ENCODE measurements around the gene TP53TG5. TPM values are rescaled to one million over a fixed set of nuclear protein-coding genes. Genes with fewer than 3 reads are reported as not detected.

Gene TP53TG5
- total and polyA plus RNA-seq, 10 of the 15 experiments (the other 5 are each of a cell fraction or from before 2014, with no cell fraction given) = 0.24 TPM; not detected in 9

DNA sequence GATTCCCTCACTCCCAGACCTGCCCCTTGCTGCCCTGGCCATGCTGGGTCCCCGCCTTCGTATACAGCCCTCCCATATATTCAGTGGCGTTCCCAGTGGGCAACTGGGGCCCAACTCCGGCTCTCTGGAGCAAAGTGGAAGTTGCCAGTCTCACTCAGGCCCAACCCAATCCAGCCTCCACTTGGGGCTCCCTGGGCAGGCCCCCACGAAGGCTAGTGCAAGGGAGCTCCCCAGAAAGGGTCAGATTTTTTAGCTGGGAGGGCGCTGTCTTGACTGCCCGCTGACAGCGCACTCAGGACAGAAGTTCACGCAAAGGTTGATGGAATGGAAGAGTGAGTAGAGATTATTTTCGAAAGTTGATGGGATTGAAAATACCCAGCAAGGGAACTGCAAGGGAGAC, 5.9 kb downstream of the TP53TG5 start:
- ChIA-PET CTCF (interaction anchor here (1.4 to 19.4 kb wide), 6 partner anchors 10 to 399 kb away, joined by 6 to 685 read pairs (median 70); partner anchors contain the start of genes PIGT and SYS1), POLR2A (interaction anchor here (0.9 kb wide), 1 partner anchor 64 kb away, joined by 4 read pairs; no protein-coding TSS in a partner anchor), SMC1A (ENCODE audit: uncharacterized antibody, unreplicated experiment) (interaction anchor here (1.0 to 19.8 kb wide), 7 partner anchors 9 to 399 kb away, joined by 4 to 440 read pairs (median 7); partner anchors contain the start of gene SYS1), RAD21 (ENCODE audit: unreplicated experiment) (interaction anchor here (1.2 to 17.6 kb wide), 3 partner anchors 10 to 65 kb away, joined by 5 to 394 read pairs (median 6); partner anchors contain the start of gene SYS1)
- Histone ChIP-seq H3K79me2 (ENCODE audit: control insufficient read depth, insufficient read depth, low read length) (no peaks in the 10 kb centered on the region), H3K9ac (ENCODE audit: control insufficient read depth, insufficient read depth, low read length) (no peak overlapping the region), H3K4me1 (ENCODE audit: control insufficient read depth, insufficient read depth, low read length) (peaks cover 27% of the 10 kb centered on the region), H3K9me3 (replicated peaks; ENCODE audit: control insufficient read depth, insufficient read depth, low read length) (no peaks in the 10 kb centered on the region), H3K36me3 (ENCODE audit: control insufficient read depth in 2 of 2, insufficient read depth in 2 of 2, low read length in 1 of 2) (peaks cover 0 to 1% of the 10 kb centered on the region in 2 experiments; a peak in 1 of 4 replicates), H2AFZ (ENCODE audit: control insufficient read depth, low read depth, low read length) (no peak overlapping the region), H3K4me3 (no peak overlapping the region), H3K4me2 (ENCODE audit: control insufficient read depth, insufficient read depth) (no peak overlapping the region), H3K27ac (ENCODE audit: control insufficient read depth, insufficient read depth) (no peak overlapping the region), H4K20me1 (ENCODE audit: control insufficient read depth, insufficient read depth) (no peaks in the 10 kb centered on the region), H3K27me3 (replicated peaks in 1 of 2; ENCODE audit: control insufficient read depth in 2 of 2, insufficient read depth in 2 of 2, low read length in 1 of 2) (no peaks in the 10 kb centered on the region)
- intact Hi-C loops (cut with micrococcal nuclease; ENCODE audit: unreplicated experiment) (no loop called here), in situ Hi-C loops (cut with MboI) (loop anchor here (5.0 kb wide), 1 partner anchor 65 kb away; no protein-coding TSS in a partner anchor)
- no peak for TF ChIP-seq NR2C1 (IDR thresholded peaks at IDR 0.05)
- TF ChIP-seq SIX5 (IDR thresholded peaks at IDR 0.05; ENCODE audit: low read depth, low read length, severe bottlenecking) = no peak
- no TSS peak for BruUV-seq (replicated peaks)
- DNase-seq (ENCODE audit: low read depth, low spot score) = no peak
- WGBS (ENCODE audit: insufficient coverage, insufficient replicate concordance, low lambda C conversion rate, missing lambda C conversion rate) = 88% methylated on average over 10 of the region's 10 CpGs
- no peak for FAIRE-seq
- no peak for ATAC-seq

DNA sequence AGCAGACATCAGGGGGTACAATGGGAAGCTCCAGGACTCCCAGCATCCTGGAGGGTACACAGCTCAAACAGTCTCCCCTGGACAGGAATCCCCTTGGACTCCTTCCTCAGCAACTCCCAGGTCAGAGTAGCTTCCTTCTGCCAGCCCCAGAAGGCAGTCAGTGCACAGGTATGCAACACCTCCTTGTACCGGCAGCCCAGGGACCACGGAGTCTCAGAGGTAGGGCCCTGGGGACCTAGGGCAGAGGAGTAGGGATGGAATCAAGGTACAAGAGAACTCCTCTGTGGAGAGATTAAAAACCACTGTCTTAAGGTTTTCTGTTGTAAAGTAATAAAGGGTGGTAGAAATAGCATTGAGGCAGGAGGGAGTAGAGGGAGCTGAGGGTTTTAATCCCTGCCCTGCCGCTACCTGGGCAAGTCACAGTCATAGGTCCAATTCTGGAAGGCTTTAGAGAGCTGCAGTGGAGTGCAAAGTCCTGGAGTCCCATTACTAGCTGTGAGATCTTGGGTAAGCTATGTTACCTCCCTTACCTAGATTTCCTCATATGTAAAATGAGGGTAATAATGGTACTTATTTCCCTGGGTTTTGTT, 7.5 kb downstream of the TP53TG5 start:
- DNase-seq (ENCODE audit: low read depth, low spot score) (no peak), FAIRE-seq (no peak), ATAC-seq (no peak)
- in situ Hi-C loops (cut with MboI) (loop anchor here (5.0 kb wide), 1 partner anchor 67 kb away; no protein-coding TSS in a partner anchor), intact Hi-C loops (cut with micrococcal nuclease; ENCODE audit: unreplicated experiment) (no loop called here)
- H3K27ac ChIP-seq (ENCODE audit: control insufficient read depth, insufficient read depth) = no peak overlapping the region
- no peaks in the 10 kb centered on the region for H3K27me3 ChIP-seq (replicated peaks in 1 of 2; ENCODE audit: control insufficient read depth in 2 of 2, insufficient read depth in 2 of 2, low read length in 1 of 2)
- peaks cover 5 to 6% of the 10 kb centered on the region in 2 experiments; a peak in 3 of 4 replicates for H3K36me3 ChIP-seq (ENCODE audit: control insufficient read depth in 2 of 2, insufficient read depth in 2 of 2, low read length in 1 of 2)
- no peaks in the 10 kb centered on the region; the same call in 1 of the 2 replicates for H4K20me1 ChIP-seq (ENCODE audit: control insufficient read depth, insufficient read depth)
- H3K4me3 ChIP-seq = no peak overlapping the region
- POLR2A ChIA-PET = interaction anchor here (0.9 kb wide), 1 partner anchor 49 kb away, joined by 3 read pairs; no protein-coding TSS in a partner anchor
- RAD21 ChIA-PET (ENCODE audit: unreplicated experiment) = interaction anchor here (0.8 to 17.6 kb wide), 4 partner anchors 45 to 67 kb away, joined by 3 to 394 read pairs (median 27); no protein-coding TSS in a partner anchor
- H3K79me2 ChIP-seq (ENCODE audit: control insufficient read depth, insufficient read depth, low read length) = no peaks in the 10 kb centered on the region
- SMC1A ChIA-PET (ENCODE audit: uncharacterized antibody, unreplicated experiment) = interaction anchor here (0.7 to 19.8 kb wide), 9 partner anchors 8 to 443 kb away, joined by 3 to 440 read pairs (median 7); partner anchors contain the start of genes PIGT and SYS1
- no peaks in the 10 kb centered on the region; the same call in 2 of the 3 replicates for H3K9me3 ChIP-seq (replicated peaks; ENCODE audit: control insufficient read depth, insufficient read depth, low read length)
- peaks cover 35% of the 10 kb centered on the region for H3K4me1 ChIP-seq (ENCODE audit: control insufficient read depth, insufficient read depth, low read length)
- BruUV-seq (replicated peaks) = no TSS peak
- H2AFZ ChIP-seq (ENCODE audit: control insufficient read depth, low read depth, low read length) = no peak overlapping the region
- no peak overlapping the region for H3K4me2 ChIP-seq (ENCODE audit: control insufficient read depth, insufficient read depth)
- H3K9ac ChIP-seq (ENCODE audit: control insufficient read depth, insufficient read depth, low read length) = no peak overlapping the region
- 98% methylated on average over 3 of the region's 3 CpGs for WGBS (ENCODE audit: insufficient coverage, insufficient replicate concordance, low lambda C conversion rate, missing lambda C conversion rate)
- CTCF ChIA-PET = interaction anchor here (0.6 to 19.4 kb wide), 10 partner anchors 8 to 401 kb away, joined by 3 to 685 read pairs (median 7); partner anchors contain the start of genes PIGT and SYS1
- no peak for TF ChIP-seq SPI1 (IDR thresholded peaks at IDR 0.05; ENCODE audit: borderline replicate concordance, insufficient read depth, low read depth, low read length)
- no peak for TF ChIP-seq MYB (IDR thresholded peaks at IDR 0.05; ENCODE audit: borderline replicate concordance, low read depth, low read length)
- no peak for TF ChIP-seq HDGF (IDR thresholded peaks at IDR 0.05)
- TF ChIP-seq ZZZ3 (IDR thresholded peaks at IDR 0.05; ENCODE audit: control insufficient read depth, insufficient read length, low read depth) = no peak
- TF ChIP-seq NFYA (IDR thresholded peaks at IDR 0.05; ENCODE audit: borderline replicate concordance, low read depth, low read length) = no peak

Data from GM12878 (cell line).